ENCODE data around the gene ACAN.

- TF ChIP-seq POLR2AphosphoS5 (IDR thresholded peaks at IDR 0.05; ENCODE audit: borderline replicate concordance, low read depth, low read length) (no peak), EZH2 (IDR thresholded peaks at IDR 0.05) (no peak), FOXP2 (optimal IDR thresholded peaks at IDR 0.05; ENCODE audit: control extremely low read depth, extremely low read length, insufficient read depth) (no peak)
Measured at GRCh38 chr15:88839146-88839545, 35.9 kb downstream of the ACAN start.

All from SK-N-MC (cell line).